CD4-positive, alpha-beta T cell treated with Interleukin-17A for 1 hour (primary cell): Measurements from ENCODE around the gene CD44.

Experiments used
- DNase-seq: peaks from one replicate; pipeline ENCODE4 v3.0.0-alpha.2; 2020

The CD44 gene

GRCh38 chr11:35178873-35179272, 39.9 kb downstream of the CD44 start:
- DNase-seq, result no peak

- DNase-seq, result no peak
These were observed 40.6 kb downstream of the CD44 start for GRCh38 chr11:35179466-35180135.

- no peak for DNase-seq
These were observed 41.6 kb downstream of the CD44 start for GRCh38 chr11:35180317-35181233.

GRCh38 chr11:35182317-35182939, 43.5 kb downstream of the CD44 start:
- DNase-seq, result no peak

GRCh38 chr11:35183326-35183925, 44.5 kb downstream of the CD44 start:
- no peak for DNase-seq

GRCh38 chr11:35185696-35186095, 46.7 kb downstream of the CD44 start:
- no peak for DNase-seq

GRCh38 chr11:35187996-35188395, 49.0 kb downstream of the CD44 start:
- no peak for DNase-seq

- DNase-seq, result no peak
These were observed 51.9 kb downstream of the CD44 start for GRCh38 chr11:35190804-35191348.

- no peak for DNase-seq
These were observed 53.4 kb downstream of the CD44 start for GRCh38 chr11:35192347-35192746.

- DNase-seq, result no peak
These were observed 54.8 kb downstream of the CD44 start for GRCh38 chr11:35193767-35194166.

- DNase-seq, result no peak
These were observed 58.3 kb downstream of the CD44 start for GRCh38 chr11:35197292-35197691.

- no peak for DNase-seq
These were observed 61.9 kb downstream of the CD44 start for GRCh38 chr11:35200811-35201341.

- no peak for DNase-seq
These were observed 65.6 kb downstream of the CD44 start for GRCh38 chr11:35204614-35205013.

- DNase-seq, result no peak
These were observed 67.6 kb downstream of the CD44 start for GRCh38 chr11:35206616-35207015.

GRCh38 chr11:35207471-35208403, 68.8 kb downstream of the CD44 start:
- no peak for DNase-seq

- no peak for DNase-seq
These were observed 69.8 kb downstream of the CD44 start for GRCh38 chr11:35208795-35209194.

GRCh38 chr11:35210876-35211546, 72.0 kb downstream of the CD44 start:
- no peak for DNase-seq

GRCh38 chr11:35211952-35212351, 73.0 kb downstream of the CD44 start:
- DNase-seq, result no peak

GRCh38 chr11:35214226-35214770, 75.3 kb downstream of the CD44 start:
- DNase-seq, result no peak

- DNase-seq, result peak; percentile 42
These were observed 75.8 kb downstream of the CD44 start for GRCh38 chr11:35214792-35215193.

- DNase-seq, result no peak
These were observed 77.0 kb downstream of the CD44 start for GRCh38 chr11:35215945-35216344.
